GM21515 (cell line): Measurements from ENCODE around the gene PRAMEF15.
"Not testable (repeated sequence)": the region's sequence is repeated elsewhere in the genome, so short reads cannot be mapped to it uniquely, and the experiment has no call there.

Experiments used
- ATAC-seq: cut with Tn5 transposase; IDR thresholded peaks from one replicate; pipeline ENCODE4 v1.9.1; 2021; ENCODE audit not compliant: unreplicated experiment

PRAMEF15 gene

DNA sequence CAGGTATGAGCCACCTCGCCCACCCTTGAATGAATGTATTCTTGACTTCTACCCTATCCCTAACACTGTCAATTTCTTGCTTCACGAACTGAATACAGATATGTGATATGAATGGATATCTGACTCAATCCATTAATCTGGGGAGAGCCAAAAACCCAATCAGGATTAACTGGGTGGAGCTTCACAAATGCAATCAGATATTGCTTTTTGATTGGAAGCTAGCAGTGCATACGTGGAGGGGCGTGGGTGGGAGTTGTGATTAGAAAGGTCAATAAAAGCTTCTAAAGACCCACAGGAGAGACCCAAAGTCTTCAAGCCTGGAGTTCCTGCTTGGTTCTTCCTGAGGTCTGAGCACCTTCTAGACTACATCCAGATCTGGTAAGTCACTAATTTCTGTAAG is at the start of gene PRAMEF15:
Gene PRAMEF15 (plus strand): TSS at position 301 of the 400 bp plus-strand sequence. CDS start 2,827 bp downstream, outside the sequence.
- not testable (repeated sequence) for ATAC-seq

DNA sequence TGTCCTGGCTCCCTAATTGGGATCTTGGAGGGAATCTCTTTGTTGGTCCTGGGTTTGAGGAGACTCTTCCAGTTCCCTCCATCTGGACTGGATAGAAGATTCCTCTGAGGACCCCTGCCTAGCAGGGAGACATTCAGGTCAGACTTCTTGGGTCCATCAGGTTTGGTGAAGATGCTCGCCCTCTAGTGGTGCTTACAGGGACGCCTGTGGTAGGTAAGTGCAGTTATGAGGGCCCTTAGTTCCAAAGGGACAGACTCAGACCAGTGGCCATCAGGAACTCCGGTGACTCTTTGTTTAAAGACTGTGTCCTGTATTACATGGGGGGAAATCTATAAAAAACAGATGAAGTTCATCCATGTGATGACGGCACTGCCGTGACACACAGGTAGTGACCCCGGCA is 38.4 kb upstream of the PRAMEF15 start:
- not testable (repeated sequence) for ATAC-seq

DNA sequence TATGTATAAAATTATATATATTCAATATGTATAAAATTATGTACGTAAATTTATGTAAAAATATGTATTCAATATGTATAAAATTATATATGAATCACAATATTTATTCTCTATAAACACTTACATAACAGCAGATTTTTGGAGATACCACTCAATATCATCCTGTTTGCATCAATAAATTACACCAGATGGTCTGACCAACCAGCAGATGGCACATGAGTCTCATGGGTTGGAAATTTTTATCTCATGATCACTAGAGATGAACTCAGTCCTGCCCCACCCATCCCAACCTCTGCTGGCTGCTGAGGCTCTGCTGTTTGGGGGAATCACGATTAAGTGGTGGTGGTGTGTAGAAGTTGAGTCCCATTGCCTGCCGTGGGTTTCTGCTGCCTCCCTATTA is 35.8 kb upstream of the PRAMEF15 start:
- not testable (repeated sequence) for ATAC-seq

DNA sequence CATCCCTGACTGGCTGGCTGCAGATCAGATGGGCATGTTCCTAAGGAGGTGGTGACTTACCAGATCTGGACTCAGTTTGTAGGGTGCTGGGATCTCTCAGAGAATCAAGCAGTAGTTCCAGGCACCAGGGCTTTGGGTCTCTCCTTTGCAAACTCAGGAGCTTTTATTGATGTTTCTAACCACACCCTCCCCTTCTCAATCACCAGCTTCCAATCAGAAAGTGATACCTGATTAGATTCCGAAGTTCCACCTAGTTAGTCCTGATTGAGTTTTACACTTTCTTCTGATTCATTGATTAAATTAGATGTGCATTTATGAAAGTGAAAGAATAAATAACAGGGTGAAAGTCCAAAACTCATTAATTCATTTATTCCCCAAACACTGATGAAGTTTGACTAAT is 30.3 kb upstream of the PRAMEF15 start, which contains the start of gene PRAMEF8:
Gene PRAMEF8 (minus strand): TSS at position 101 of the 400 bp plus-strand sequence. CDS start 1,046 bp downstream, outside the sequence.
- not testable (repeated sequence) for ATAC-seq

DNA sequence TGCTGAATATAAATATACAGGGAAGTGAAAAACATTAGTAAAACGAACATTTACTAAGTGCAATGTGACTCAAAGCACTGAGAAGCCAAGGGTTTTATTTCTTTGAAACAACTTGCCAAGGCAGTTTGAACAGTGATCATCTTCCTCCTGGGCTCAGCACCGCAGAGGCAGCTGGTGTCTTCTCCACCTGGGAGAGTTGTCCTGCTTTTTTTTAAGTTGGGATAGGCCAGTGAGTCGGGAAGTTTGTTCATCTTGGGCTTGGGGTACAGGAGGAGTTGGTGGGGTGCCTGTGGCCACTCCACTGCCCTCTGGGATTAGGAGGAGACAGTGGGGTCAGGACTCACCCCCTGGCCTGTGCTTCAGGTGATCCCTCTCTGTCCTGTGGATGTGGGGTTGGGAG is 26.4 kb upstream of the PRAMEF15 start:
- not testable (repeated sequence) for ATAC-seq

DNA sequence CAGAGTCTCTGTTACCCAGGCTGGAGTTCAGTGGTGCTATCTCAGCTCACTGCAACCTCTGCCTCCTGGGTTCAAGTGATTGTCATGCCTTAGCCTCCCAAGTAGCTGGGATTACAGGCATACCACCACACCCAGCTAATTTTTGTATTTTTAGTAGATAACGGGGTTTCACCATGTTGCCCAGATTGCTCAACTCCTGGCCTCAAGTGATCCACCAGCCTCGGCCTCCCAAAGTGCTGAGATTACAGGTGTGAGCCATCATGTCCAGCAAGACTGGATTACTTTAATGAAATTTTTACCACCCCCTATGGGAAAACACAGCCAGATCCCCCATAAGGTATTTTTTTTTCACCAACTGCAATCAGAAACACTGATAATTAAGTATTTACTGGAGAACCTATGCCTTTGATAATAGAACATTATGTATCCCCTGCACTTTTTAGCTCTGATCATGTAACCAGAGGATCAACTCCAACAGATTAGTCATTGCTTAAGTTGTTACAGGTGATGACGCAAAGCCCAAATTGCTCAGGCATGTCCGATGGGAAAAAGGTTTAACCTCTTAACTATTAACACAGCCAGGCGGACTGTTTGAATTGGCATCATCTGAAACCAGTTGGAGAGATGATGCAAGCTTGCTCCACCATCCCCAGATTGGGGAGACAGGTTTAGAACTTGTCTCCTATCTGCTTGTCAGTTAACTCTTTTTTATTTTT is 18.0 kb upstream of the PRAMEF15 start:
- ATAC-seq = not testable (repeated sequence)

DNA sequence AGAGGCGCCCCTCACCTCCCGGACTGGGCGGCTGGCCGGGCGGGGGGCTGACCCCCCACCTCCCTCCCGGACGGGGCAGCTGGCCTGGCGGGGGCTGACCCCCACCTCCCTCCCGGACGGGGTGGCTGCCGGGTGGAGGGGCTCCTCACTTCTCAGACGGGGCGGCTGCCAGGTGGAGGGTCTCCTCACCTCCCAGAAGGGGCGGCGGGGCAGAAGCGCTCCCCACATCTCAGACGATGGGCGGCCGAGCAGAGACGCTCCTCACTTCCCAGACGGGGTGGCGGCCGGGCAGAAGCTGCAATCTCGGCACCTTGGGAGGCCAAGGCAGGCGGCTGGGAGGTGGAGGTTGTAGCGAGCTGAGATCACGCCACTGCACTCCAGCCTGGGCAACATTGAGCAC is 16.7 kb upstream of the PRAMEF15 start:
- ATAC-seq = not testable (repeated sequence)

DNA sequence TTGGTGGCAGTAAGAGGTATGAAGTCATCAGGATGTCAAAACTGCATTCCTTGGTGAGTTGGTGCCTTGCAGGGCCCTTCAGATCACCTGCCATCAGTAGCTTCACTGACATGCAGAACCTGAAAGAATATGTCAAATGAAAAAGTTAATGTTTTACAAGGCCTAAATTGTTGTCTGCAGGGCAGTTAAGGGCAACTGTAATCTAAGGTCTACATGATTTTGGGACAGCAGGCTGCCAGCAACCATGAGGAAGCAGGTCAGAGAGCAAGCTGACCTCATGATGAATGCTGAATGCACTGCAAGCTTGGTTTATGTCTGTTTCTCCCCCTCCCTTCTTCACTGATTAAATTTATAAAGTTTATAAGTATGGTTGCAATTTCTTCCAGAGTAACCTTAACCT is 13.2 kb upstream of the PRAMEF15 start:
- not testable (repeated sequence) for ATAC-seq

DNA sequence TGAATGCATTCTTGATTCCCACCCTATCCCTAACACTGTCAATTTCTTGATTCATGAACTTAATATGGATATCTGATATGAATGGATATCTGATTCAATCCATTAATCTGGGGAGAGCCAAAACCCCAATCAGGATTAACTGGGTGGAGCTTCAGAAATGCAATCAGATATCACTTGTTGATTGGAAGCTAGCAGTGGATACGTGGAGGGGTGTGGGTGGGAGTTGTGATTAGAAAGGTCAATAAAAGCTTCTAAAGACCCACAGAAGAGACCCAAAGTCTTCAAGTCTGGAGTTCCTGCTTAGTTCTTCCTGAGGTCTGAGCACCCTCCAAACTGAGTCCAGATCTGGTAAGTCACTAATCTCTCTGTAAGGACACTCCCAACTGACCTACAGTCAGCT is 12.1 kb upstream of the PRAMEF15 start, which contains the start of gene PRAMEF33:
Gene PRAMEF33 (plus strand): TSS at position 301 of the 400 bp plus-strand sequence. CDS start 2,416 bp downstream, outside the sequence.
- ATAC-seq = not testable (repeated sequence)

DNA sequence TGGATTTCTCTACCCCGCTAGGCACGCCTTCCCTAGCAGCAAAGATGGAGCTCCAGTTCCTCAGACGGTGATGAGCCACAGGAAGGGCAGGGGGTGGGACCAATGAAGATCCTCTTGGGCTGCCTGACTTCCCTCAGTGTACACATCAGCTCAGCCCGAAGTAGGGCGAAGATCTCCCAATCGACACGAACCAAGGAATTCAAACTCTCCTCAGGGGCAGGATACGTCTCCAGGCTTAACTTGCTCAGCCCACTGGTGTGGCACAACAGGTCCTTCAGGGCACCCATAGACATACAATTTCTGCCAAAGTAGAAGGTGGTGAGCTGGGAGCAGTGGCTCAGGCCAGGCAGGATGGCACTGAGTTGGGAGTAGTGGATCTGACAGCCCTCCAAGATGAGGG is 27.1 kb downstream of the PRAMEF15 start:
- ATAC-seq = not testable (repeated sequence)

DNA sequence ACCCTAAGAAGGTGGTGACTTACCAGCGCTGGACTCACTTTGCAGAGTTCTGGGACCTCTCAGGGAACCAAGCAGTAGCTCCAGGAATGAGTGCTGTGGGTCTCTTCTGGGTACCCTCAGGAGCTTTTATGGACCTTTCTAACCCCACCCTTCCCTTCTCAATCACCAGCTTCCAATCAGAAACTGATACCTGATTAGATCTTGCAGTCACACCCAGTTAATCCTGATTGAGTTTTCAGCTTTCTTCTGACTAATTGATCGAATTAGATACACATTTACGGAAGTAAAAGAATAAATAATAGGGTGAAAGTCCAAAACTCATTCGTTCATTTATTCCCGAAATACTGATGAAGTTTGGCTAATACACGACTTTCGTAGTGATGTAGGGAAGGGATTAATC is 31.7 kb downstream of the PRAMEF15 start, which contains the start of gene PRAMEF14:
Gene PRAMEF14 (minus strand): TSS at position 101 of the 400 bp plus-strand sequence. CDS start 1,820 bp downstream, outside the sequence.
- ATAC-seq = not testable (repeated sequence)

DNA sequence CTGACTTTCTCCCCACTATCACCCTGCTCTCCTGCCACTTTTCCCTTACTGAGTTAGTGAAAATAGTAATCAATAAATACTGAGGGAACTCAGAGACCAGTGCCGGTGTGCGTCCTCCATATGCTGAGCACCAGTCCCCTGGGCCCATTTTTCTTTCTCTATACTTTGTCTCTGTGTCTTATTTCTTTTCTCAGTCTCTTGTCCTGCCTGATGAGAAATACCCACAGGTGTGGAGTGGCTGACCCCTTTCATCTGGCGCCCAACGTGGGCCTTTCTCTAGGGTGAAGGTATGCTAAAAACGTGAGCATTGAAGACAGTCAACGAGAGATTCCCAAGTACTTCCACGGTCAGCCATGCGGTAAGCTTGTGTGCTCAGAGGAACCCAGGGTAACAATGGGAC is 38.1 kb downstream of the PRAMEF15 start:
- not testable (repeated sequence) for ATAC-seq

DNA sequence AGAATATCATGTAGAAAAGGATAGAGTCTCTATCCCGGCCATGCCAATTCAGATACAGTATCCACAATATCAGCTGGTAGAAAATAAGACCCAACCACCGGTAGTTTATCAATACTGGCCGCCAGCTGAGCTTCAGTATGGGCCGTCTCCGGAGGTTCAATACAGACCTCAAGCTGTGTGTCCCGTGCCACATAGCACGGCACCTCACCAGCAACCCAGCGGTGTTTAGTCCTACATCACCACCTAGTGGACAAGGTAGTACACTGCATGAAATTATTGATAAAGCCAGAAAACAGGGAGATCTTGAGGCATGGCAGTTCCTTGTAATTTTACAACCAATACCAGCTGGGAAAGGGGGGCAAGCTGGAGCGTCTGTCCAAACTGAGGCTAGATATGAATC is 39.1 kb downstream of the PRAMEF15 start:
- ATAC-seq = not testable (repeated sequence)

DNA sequence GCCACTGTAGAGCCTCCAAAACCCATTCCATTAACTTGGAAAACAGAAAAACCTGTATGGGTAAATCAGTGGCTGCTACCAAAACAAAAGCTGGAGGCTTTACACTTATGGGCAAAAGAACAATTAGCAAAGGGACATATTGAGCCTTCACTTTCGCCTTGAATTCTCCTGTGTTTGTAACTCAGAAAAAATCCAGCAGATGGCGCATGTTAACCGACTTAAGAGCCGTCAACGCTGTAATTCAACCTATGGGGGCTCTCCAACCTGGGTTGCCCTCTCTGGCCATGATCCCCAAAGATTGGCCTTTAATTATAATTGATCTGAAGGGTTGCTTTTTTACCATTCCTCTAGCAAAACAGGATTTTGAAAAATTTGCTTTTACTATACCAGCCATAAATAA is 41.4 kb downstream of the PRAMEF15 start:
- not testable (repeated sequence) for ATAC-seq

DNA sequence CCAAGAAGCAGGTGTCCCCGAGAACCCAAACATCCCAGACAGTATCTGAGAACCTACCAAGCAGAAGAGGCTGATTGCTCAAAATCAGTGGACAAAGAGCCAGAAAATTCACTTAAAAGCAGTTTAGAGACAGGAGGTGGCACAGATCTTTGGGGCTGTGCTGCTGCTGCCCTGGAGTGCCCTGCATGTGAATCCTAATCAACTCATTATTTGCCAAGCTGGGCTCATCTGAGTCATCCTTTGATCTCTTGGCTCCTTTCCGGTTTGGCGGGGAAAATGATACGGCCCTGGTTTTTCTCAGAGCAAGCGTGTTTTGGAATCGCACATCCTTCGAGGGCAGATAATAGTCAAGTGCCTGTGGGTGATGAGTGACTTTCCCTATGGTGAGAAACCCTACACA is 47.0 kb downstream of the PRAMEF15 start:
- not testable (repeated sequence) for ATAC-seq

DNA sequence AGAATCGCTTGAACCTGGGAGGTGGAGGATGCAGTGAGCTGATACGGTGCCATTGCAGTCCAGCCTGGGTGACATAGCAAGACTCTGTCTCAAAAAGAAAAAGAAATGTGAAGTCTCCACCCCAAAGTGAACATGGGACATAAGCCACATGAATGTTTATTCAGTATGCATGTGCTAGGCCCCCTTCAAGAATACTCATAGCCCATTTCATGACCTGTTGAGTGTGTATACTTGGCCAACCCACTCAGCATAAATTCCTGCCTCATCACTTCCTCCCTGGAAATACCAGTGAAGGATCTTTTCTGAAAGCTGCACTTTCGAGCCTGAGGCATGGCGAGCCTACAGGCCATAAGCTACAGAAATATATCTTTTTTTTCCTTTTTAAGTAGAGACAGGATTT is 49.5 kb downstream of the PRAMEF15 start:
- ATAC-seq = not testable (repeated sequence)

DNA sequence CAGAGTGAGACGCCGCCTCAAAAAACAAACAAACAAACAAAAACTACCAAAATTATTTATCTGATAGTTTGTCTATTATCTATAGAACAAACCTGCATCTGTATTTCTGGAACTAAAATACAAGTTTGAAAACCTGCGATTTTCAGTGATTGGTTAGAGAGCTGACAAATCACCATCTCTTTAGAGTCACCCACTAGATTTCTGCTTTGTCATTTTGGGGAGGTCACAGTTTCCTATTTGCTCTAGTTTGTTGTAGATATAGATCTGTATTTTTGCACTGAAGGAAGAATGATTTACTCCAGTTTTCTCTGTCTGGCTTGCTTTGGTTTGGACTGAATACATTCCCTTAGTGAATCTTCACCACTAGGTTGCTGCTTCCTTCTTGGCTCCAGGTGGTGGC is 51.2 kb downstream of the PRAMEF15 start:
- ATAC-seq = not testable (repeated sequence)

DNA sequence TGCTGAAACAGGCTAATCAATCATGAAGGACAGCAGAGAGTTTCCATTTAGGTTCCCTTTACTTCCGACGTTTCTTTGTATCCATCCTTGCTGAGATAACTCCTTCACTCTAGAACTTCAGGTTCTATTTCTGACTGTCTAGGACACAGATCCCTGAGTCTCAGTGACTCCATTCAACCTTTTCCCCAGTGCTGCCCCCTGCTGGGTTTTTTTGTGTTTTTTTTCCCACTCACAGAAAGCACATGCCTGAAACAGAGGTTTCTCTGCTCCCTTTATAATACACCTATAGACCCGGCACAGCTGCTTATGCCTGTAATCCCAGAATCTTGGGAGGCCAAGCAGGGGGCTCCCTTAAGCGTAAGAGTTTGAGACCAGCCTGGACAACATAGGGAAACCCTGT is 53.2 kb downstream of the PRAMEF15 start:
- ATAC-seq = not testable (repeated sequence)
